Type B pancreatic cell (in vitro differentiated cells): Measurements from ENCODE around the gene ANKRD63. TPM values are rescaled to one million over a fixed set of nuclear protein-coding genes. Genes with fewer than 3 reads are reported as not detected.

ENCODE experiments used
- DNase-seq: peaks from one replicate; pipeline ENCODE4 v3.0.0; 2021; ENCODE audit warnings: mixed read lengths; ENCODE audit not compliant: unreplicated experiment; ENCODE audit errors: extremely low spot score
- H3K27ac Mint-ChIP-seq: 2 replicates; pipeline ENCODE4 v1.8.0; 2021; ENCODE audit warnings: mild to moderate bottlenecking, mixed read lengths
- H3K27me3 Mint-ChIP-seq: 2 replicates; pipeline ENCODE4 v1.8.0; 2021; ENCODE audit warnings: mixed read lengths
- H3K36me3 Mint-ChIP-seq: 2 replicates; pipeline ENCODE4 v1.8.0; 2021; ENCODE audit warnings: mixed read lengths
- H3K4me1 Mint-ChIP-seq: one replicate; pipeline ENCODE4 v1.8.0; 2021; ENCODE audit warnings: mixed read lengths; ENCODE audit not compliant: unreplicated experiment
- H3K4me3 Mint-ChIP-seq: 2 replicates; pipeline ENCODE4 v1.8.0; 2021; ENCODE audit warnings: mild to moderate bottlenecking, mixed read lengths
- H3K9me3 Mint-ChIP-seq: 2 replicates; pipeline ENCODE4 v1.8.0; 2021; ENCODE audit warnings: mixed read lengths
- CTCF ChIP-seq: fragments of 200-600 bp; sonication (generic); conservative IDR thresholded peaks from 2 replicates; pipeline ENCODE4 v1.5.0; 2021; ENCODE audit warnings: antibody characterized with exemption, mild to moderate bottlenecking
- total RNA-seq: library from RNA; stranded (reverse); gene quantifications from 2 replicates; pipeline ENCODE4 v1.2.1, GENCODE V29; 2021; ENCODE audit warnings: low replicate concordance

The ANKRD63 gene
- total RNA-seq, 1 donor from 2014 or later, result 1.5 TPM

GRCh38 chr15:40317580-40317979 is 34.7 kb upstream of the ANKRD63 start:
- Mint-ChIP-seq H3K36me3 (no peaks in the 10 kb centered on the region), H3K4me1 (peaks cover 16% of the 10 kb centered on the region), H3K27me3 (peaks cover 39% of the 10 kb centered on the region), H3K27ac (no peak overlapping the region), H3K4me3 (no peak overlapping the region), H3K9me3 (no peaks in the 10 kb centered on the region)
- no peak for TF ChIP-seq CTCF
- no peak for DNase-seq

GRCh38 chr15:40316931-40317330 is 34.1 kb upstream of the ANKRD63 start:
- H3K27me3 Mint-ChIP-seq, result peaks cover 45% of the 10 kb centered on the region
- no peak overlapping the region for H3K27ac Mint-ChIP-seq
- no peak for DNase-seq
- H3K4me1 Mint-ChIP-seq, result peaks cover 16% of the 10 kb centered on the region
- no peaks in the 10 kb centered on the region for H3K36me3 Mint-ChIP-seq
- H3K9me3 Mint-ChIP-seq, result no peaks in the 10 kb centered on the region
- H3K4me3 Mint-ChIP-seq, result no peak overlapping the region
- TF ChIP-seq CTCF, result no peak

GRCh38 chr15:40314723-40315276 is 31.9 kb upstream of the ANKRD63 start:
- H3K36me3 Mint-ChIP-seq, result no peaks in the 10 kb centered on the region
- no peak overlapping the region for H3K4me3 Mint-ChIP-seq
- H3K27me3 Mint-ChIP-seq, result peaks cover 53% of the 10 kb centered on the region
- TF ChIP-seq CTCF, result no peak
- peaks cover 12% of the 10 kb centered on the region for H3K4me1 Mint-ChIP-seq
- no peak overlapping the region for H3K27ac Mint-ChIP-seq
- H3K9me3 Mint-ChIP-seq, result no peaks in the 10 kb centered on the region
- DNase-seq, result no peak

- no peaks in the 10 kb centered on the region for H3K36me3 Mint-ChIP-seq
- no peaks in the 10 kb centered on the region for H3K9me3 Mint-ChIP-seq
- no peak for TF ChIP-seq CTCF
- peaks cover 54% of the 10 kb centered on the region for H3K27me3 Mint-ChIP-seq
- H3K4me1 Mint-ChIP-seq, result peaks cover 22% of the 10 kb centered on the region
- no peak for DNase-seq
- H3K4me3 Mint-ChIP-seq, result no peak overlapping the region
- H3K27ac Mint-ChIP-seq, result peak overlapping the region; percentile 8
These were observed 30.9 kb upstream of the ANKRD63 start for GRCh38 chr15:40313531-40314398.

GRCh38 chr15:40312370-40313158 is 29.7 kb upstream of the ANKRD63 start:
- peaks cover 22% of the 10 kb centered on the region for H3K4me1 Mint-ChIP-seq
- TF ChIP-seq CTCF, result no peak

More at GRCh38 chr15:40312370-40313158, 29.7 kb upstream of the ANKRD63 start:
- Mint-ChIP-seq H3K27ac (no peak overlapping the region), H3K4me3 (no peak overlapping the region), H3K9me3 (no peaks in the 10 kb centered on the region), H3K27me3 (peaks cover 54% of the 10 kb centered on the region), H3K36me3 (no peaks in the 10 kb centered on the region)
- DNase-seq, result no peak
